ENCODE data around the gene CTNNB1. TPM values are rescaled to one million over a fixed set of nuclear protein-coding genes. Genes with fewer than 3 reads are reported as not detected.

Gene CTNNB1
- total and polyA plus RNA-seq, 4 donors: 63.3 to 265 (median 151) TPM

DNA sequence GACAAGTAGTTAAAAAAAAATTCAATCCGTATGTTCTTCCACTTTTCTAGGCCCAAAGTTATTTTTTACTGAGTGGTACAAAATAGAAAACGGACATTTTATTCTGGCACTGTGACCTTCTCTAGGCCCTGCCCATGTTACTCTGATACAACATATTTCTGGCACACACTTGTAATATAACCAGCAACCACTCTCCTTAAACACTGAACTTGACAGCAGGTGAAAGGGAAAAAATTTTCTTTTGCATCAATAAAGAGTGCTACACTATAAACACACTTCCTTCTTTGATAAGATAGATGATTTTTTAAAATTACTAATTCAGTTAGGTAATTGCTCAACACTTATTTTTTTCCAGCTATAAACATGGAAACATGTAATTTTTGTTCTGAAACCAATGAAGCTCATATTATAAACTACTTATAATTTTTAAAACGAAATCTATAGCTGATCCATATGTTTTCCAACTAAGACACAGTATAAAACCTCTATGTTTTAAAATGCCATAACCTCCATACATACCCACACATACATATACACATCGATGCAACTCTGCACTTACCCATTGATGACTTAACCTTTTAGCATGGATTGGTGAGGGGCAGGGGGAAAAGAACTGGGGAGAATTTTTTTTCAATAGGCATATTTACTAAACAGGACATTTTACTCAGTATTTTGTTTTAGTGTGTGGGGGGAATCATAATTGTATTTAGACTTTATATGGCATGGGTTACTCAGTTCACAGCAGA is 5.3 kb upstream of the CTNNB1 start:
- Histone ChIP-seq H3K27me3 (ENCODE audit: control insufficient read depth in 4 of 4, insufficient read depth in 4 of 4, low read length in 3 of 4) (no peaks in the 10 kb centered on the region), H3K9me3 (ENCODE audit: control insufficient read depth in 4 of 4, low read length in 3 of 4) (no peaks in the 10 kb centered on the region), H3K27ac (ENCODE audit: low read depth in 1 of 2, low read length in 2 of 2) (no peak overlapping the region), H3K4me1 (ENCODE audit: control insufficient read depth in 4 of 4, insufficient read depth in 4 of 4, low read length in 3 of 4) (no peaks in the 10 kb centered on the region), H3K36me3 (ENCODE audit: control insufficient read depth in 4 of 4, insufficient read depth in 3 of 4, low read depth in 1 of 4, low read length in 3 of 4) (no peaks in the 10 kb centered on the region), H3K4me3 (ENCODE audit: low read depth in 1 of 3, low read length in 3 of 3) (no peak overlapping the region), H3K9ac (ENCODE audit: low read depth in 1 of 2, low read length in 2 of 2) (no peak overlapping the region)
- no peak for DNase-seq (ENCODE audit: low spot score)
- TF ChIP-seq, protein P1, sequence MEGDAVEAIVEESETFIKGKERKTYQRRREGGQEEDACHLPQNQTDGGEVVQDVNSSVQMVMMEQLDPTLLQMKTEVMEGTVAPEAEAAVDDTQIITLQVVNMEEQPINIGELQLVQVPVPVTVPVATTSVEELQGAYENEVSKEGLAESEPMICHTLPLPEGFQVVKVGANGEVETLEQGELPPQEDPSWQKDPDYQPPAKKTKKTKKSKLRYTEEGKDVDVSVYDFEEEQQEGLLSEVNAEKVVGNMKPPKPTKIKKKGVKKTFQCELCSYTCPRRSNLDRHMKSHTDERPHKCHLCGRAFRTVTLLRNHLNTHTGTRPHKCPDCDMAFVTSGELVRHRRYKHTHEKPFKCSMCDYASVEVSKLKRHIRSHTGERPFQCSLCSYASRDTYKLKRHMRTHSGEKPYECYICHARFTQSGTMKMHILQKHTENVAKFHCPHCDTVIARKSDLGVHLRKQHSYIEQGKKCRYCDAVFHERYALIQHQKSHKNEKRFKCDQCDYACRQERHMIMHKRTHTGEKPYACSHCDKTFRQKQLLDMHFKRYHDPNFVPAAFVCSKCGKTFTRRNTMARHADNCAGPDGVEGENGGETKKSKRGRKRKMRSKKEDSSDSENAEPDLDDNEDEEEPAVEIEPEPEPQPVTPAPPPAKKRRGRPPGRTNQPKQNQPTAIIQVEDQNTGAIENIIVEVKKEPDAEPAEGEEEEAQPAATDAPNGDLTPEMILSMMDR (IDR thresholded peaks at IDR 0.05; ENCODE audit: low read depth, low read length, missing input control): no peak
- TF ChIP-seq HNF4A (conservative IDR thresholded peaks at IDR 0.05) (no peak), GABPA (IDR thresholded peaks at IDR 0.05 in 1 of 2, conservative IDR thresholded peaks at IDR 0.05 in 1 of 2) (no peak), NR2F2 (IDR thresholded peaks at IDR 0.05) (no peak), EGR1 (IDR thresholded peaks at IDR 0.05; ENCODE audit: low read depth in 2 of 2) (no peak), TAF1 (conservative IDR thresholded peaks at IDR 0.05) (no peak), RAD21 (IDR thresholded peaks at IDR 0.05) (no peak), FOXA1 (IDR thresholded peaks at IDR 0.05) (no peak), JUND (IDR thresholded peaks at IDR 0.05) (no peak), RXRA (IDR thresholded peaks at IDR 0.05) (no peak), SP1 (IDR thresholded peaks at IDR 0.05) (no peak), YY1 (IDR thresholded peaks at IDR 0.05) (no peak)
- TF ChIP-seq, protein P2, sequence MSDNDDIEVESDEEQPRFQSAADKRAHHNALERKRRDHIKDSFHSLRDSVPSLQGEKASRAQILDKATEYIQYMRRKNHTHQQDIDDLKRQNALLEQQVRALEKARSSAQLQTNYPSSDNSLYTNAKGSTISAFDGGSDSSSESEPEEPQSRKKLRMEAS (IDR thresholded peaks at IDR 0.05): no peak
- TF ChIP-seq, protein P3, sequence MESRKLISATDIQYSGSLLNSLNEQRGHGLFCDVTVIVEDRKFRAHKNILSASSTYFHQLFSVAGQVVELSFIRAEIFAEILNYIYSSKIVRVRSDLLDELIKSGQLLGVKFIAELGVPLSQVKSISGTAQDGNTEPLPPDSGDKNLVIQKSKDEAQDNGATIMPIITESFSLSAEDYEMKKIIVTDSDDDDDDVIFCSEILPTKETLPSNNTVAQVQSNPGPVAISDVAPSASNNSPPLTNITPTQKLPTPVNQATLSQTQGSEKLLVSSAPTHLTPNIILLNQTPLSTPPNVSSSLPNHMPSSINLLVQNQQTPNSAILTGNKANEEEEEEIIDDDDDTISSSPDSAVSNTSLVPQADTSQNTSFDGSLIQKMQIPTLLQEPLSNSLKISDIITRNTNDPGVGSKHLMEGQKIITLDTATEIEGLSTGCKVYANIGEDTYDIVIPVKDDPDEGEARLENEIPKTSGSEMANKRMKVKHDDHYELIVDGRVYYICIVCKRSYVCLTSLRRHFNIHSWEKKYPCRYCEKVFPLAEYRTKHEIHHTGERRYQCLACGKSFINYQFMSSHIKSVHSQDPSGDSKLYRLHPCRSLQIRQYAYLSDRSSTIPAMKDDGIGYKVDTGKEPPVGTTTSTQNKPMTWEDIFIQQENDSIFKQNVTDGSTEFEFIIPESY (IDR thresholded peaks at IDR 0.05): no peak
- 82% methylated on average over 4 of the region's 4 CpGs for WGBS

- H3K27me3 ChIP-seq (ENCODE audit: control insufficient read depth in 4 of 4, insufficient read depth in 4 of 4, low read length in 3 of 4): no peaks in the 10 kb centered on the region
- H3K27ac ChIP-seq (ENCODE audit: low read depth in 1 of 2, low read length in 2 of 2): no peak overlapping the region
- no peaks in the 10 kb centered on the region for H3K36me3 ChIP-seq (ENCODE audit: control insufficient read depth in 4 of 4, insufficient read depth in 3 of 4, low read depth in 1 of 4, low read length in 3 of 4)
- no peak for DNase-seq (ENCODE audit: low spot score)
- no peak overlapping the region for H3K4me3 ChIP-seq (ENCODE audit: low read depth in 1 of 3, low read length in 3 of 3)
- H3K9me3 ChIP-seq (ENCODE audit: control insufficient read depth in 4 of 4, low read length in 3 of 4): no peaks in the 10 kb centered on the region
- 93% methylated on average over 8 of the region's 8 CpGs for WGBS
- no peaks in the 10 kb centered on the region for H3K4me1 ChIP-seq (ENCODE audit: control insufficient read depth in 4 of 4, insufficient read depth in 4 of 4, low read length in 3 of 4)
- TF ChIP-seq FOXA1 (IDR thresholded peaks at IDR 0.05) (no peak), REST (IDR thresholded peaks at IDR 0.05) (no peak)
- H3K9ac ChIP-seq (ENCODE audit: low read depth in 1 of 2, low read length in 2 of 2): no peak overlapping the region
Measured at GRCh38 chr3:41194701-41195100, 4.6 kb upstream of the CTNNB1 start.
